Activated CD8-positive, alpha-beta memory T cell treated with anti-CD3 and anti-CD28 coated beads for 4 hours (primary cell): ENCODE data around the gene S100A4.
A peak's percentile ranks its signal among the peaks of the same experiment; 100 is the strongest.

ENCODE experiments used
- DNase-seq, 2 donors: peaks; one replicate each; pipeline ENCODE4 v3.0.0-alpha.2; 2020; ENCODE audit warnings: low read depth in 2 of 2

S100A4 gene

DNA sequence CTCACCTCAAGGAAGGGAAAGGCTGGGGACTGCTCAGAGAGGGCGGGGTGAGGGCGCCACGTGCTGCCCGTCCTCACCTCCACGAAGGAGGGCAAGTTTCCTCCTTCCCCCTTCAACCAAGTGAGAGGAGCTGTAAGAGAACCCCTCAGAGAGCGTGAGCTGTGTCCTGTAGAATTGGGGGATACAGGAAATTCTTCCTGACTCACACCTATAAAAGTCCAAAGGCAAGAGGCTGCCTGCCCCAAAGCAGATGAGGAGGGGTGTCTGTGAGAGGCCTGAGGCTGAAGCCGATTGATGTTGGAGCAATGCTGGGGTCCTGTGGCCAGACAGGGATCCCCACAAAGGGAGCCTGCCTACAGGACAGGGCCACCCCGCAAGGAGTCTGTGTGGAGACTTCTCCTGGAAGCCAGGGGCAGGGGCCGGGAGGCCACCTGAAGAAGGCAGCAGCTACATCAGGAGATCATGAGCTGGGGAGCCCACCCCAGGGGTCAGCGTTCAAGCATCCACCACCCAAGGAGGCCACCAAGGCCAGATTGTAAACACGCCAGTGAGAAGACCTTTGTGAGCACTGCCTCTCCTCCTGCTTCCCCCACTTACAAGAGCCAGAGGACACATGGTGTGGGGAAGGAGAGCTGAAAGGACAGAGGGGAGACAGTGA is 37.6 kb downstream of the S100A4 start:
- DNase-seq: no peak

DNA sequence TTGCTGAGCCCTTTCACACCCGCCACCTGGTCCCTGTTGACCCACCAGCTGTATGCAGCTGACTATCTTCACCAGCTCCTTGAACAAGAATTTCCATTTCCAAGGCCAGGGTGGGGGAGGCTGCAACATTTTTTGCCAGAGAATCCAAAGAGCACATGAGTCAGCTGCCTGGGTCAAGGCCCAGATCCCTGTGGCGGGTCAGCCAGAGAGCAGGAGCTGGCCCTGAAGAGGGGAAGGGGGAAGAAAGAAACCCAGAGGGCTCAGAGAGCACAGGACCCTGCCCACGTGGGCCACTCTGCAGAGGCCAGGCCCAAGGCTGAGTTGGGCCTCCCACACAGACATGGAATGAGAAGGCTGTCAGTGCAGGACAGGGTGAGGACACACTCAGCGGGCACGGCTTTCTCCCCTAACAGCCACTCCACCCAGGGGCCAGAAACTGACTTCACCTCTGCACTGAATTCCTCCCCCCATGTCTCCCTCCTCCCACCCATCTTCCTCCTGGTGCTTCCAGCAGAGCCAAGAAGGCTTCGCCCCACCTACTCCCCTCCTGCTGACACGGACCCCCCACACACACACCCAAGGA is 38.7 kb downstream of the S100A4 start:
- DNase-seq: no peak

DNA sequence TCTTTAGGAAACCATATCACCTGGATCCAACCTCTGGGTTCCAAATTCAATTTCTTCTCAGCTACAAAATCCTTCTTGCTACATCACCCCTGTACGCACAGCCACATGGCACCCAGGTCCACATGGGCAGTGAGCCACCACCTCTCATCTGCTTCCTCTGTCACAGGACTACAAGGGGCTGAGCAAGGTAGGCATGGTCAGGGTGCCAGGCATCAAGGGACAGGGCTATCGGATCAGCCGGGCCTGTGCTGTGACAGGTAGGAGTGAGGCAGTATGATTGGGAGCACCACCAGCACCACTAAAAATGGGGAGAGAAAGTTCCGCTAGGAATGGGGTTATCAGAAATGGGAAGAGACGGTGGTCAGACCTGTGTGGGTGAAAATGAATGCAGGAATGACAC is 39.2 kb downstream of the S100A4 start:
- no peak for DNase-seq

DNA sequence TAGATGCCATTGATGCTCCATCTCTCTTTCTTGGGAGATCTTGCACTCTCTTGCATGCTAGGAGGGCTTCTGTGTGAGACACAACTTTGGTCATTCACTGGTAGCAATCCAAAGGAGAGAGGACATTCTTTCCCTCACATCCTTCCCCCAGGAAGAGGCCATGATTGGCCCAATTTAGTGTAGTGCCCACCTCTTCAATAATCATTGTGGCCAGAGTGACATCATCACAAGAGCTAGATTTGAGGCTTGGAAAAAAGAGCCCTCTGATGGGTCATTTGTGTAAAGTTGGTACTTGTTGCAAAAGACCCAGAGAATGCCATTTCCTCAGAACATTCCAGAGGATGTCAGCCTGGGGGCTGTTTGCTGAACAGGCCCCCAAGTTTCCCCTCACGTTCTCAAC is 40.0 kb downstream of the S100A4 start:
- DNase-seq: no peak

DNA sequence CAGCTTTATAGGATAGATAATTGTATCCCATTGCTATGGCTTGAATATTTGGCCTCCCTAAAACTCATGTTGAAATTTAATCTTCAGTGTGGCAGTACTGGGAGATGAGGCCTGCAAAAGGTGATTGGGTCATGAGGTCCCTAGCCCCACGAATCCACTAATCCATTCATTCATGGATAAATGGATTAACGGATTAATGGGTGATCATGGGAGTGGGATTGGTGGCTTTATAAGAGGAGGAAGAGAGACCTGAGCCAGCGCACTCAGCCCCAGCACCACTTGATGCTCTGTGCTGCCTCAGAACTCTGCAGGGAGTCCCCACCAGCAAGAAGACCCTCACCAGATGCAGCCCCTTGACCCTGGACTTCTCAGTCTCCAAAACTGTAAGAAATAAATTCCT is 41.8 kb downstream of the S100A4 start:
- DNase-seq: no peak

DNA sequence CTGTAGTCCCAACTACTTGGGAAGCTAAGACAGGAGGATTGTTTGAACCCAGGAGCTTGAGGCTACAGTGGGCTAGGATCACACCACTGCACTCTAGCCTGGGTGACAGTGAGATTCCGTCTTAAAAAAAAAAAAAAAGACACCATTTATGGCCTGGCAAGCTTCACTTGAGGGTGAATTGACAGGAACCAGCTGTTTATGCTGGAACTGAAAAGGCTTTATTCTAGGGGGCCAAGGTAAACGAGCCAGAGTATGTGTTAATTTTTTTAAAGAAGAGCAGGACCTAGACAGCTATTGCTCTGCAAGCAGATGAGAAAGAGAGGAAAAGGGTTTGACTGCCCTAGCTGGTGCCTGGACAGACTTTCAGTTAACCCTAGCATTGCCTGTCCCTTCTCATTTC is 46.9 kb downstream of the S100A4 start:
- no peak for DNase-seq

DNA sequence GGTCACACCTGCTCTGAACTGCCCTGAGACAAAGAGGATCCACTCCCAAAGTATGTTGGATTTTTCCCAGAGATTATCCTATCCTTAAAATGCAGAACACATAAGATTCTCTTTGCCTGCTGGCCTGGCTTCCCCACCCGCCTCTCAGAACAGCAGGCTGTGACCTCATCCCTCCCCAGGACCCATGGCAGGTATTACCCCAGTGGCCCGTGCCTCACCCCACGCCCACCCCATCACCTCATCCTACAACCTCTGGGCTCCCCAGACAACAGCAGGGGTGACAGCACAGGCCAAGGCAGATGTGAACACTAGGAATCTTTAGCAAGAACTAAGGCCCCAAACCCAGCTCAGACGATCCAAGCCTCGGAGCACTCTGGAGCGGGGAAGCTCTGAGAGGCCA is 50.1 kb downstream of the S100A4 start:
- DNase-seq: no peak

DNA sequence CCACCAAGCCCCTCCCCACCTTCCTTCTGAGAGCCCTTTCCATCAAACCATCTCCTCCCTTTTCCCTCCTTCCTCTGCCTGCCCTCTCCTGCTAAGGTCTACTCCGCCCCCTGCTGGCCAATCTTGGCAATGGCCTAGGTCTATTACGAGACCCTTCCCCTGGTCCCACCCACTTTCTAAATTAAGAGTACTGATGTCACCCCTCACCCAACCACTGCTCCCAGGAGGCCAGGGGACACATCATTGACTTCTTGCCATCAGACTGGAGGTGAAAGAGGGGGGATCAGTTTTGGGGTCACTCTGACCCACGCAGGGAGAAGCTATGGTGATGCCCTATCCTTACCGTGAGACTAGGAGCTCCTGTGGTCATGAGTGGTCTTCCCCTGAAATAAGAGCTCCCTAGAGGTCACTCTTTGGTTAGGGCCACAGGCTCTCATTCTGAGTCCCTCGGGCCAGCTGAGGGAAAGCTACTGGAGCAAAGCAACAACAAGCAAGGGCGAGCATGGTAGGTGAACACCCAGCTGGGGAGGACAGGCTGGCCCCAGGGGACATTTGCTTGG is 50.5 kb downstream of the S100A4 start:
- DNase-seq: peak; percentile 25 to 41
